LHCN-M2 (cell line): ENCODE results near the gene SLC17A5. TPM values are rescaled to one million over a fixed set of nuclear protein-coding genes. Genes with fewer than 3 reads are reported as not detected.
"Not testable (repeated sequence)": the region's sequence is repeated elsewhere in the genome, so short reads cannot be mapped to it uniquely, and the experiment has no call there.

ENCODE experiments used
- DNase-seq: peaks from one replicate; pipeline ENCODE4 v3.0.0-alpha.2; 2012; ENCODE audit warnings: low read depth
- total RNA-seq: library from RNA; depleted of rRNA; stranded (reverse); fragments of >200 nt; gene quantifications from 2 replicates; pipeline ENCODE4 v1.2.3, GENCODE V29; 2014; rRNA removed

Gene SLC17A5
- total RNA-seq, 1 experiment from 2014 or later: 15.7 TPM

- peak; percentile 81 for DNase-seq
Observed at GRCh38 chr6:73566954-73567591, 86.7 kb downstream of the SLC17A5 start.

DNA sequence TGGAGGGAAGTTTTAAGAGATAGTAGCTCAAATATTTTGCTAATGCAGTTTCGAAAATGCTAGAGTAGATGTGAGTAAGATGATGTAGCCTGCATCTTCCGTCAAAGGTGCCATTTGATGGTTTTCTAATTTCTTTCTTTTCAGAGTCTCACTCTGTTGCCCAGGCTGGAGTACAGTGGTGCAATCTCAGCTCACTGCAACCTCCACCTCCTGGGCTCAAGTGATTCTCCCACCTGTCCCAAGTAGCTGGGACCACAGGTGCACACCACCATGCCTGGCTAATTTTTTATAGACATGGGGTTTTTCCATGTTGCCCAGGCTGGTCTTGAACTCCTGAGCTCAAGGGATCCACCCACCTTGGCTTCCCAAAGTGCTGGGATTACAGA lies 87.3 kb downstream of the SLC17A5 start:
- DNase-seq: not testable (repeated sequence)

- DNase-seq: no peak
Observed at GRCh38 chr6:73565767-73566485, 87.9 kb downstream of the SLC17A5 start.

DNA sequence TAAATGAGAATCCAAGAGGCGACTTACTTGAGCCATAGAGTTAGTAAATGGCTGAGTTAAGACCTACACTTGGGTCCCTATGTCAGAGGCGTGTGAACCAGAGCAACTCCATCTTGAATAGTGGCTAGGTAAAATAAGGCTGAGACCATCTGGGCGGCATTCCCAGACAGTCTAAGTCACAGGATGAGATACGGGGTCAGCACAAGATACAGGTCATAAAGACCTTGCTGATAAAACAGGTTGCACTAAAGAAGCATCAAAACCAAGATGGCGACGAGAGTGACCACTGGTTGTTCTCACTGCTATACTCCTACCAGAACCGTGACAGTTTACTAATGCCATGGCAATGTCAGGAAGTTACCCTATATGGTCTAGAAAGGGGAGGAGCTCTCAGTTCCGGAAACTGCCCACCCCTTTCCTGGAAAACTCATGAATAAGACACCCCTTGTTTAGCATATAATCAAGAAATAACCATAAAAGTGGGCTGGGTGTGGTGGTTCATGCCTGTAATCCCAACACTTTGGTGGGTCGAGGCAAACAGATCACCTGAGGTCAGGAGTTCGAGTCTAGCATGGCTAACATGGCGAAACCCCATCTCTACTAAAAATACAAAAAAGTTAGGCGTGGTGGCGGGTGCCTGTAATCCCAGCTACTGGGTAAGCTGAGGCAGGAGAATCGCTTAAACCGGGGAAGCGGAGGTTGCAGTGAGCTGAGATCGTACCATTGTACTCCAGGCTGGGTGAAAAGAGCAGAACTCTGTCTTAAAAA lies 89.0 kb downstream of the SLC17A5 start:
- no peak for DNase-seq

GRCh38 chr6:73562558-73562957 lies 91.2 kb downstream of the SLC17A5 start:
- DNase-seq: no peak

DNA sequence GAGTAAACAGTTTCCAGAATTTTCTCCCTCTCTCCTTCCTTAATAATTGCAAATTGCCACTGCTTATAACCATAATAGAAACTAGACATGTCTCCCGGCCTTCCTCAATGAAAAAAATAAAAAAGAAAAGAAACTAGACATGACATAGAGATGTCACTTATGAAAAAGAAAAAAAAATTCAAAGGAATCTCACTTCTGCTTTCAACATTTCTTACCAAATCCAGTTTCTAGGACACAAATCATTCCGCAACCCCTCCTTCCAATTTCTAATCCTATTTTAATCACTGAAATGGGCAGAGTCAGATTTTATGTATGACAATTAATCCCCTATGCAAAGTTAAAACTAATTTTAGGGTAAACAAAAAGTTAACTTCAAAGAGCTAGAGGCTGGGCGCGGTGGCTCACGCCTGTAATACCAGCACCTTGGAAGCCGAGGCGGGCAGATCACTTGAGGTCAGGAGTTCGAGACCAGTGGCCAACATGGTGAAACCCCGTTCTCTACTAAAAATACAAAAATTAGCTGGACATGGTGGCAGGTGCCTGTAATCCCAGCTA lies 92.9 kb downstream of the SLC17A5 start:
- no peak for DNase-seq

- DNase-seq: no peak
Observed at GRCh38 chr6:73560182-73560732, 93.5 kb downstream of the SLC17A5 start.

DNA sequence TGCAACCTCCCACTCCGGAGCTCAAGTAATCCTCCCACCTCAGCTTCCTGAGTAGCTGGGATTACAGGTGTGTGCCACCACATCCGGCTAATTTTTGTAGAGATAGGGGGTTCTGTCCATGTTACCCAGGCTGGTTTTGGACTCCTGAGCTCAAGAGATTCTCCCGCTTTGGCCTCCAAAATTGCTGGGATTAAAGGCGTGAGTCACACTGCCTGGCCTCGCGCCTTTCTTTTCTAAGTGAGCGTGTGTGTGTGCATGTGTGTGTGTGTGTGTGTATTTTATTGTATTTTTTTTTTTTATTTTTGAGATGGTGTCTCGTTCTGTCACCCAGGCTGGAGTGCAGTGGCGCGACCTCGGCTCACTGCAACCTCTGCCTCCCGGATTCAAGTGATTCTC lies 94.4 kb downstream of the SLC17A5 start:
- not testable (repeated sequence) for DNase-seq

- DNase-seq: no peak
Observed at GRCh38 chr6:73558624-73559398, 95.0 kb downstream of the SLC17A5 start.

DNA sequence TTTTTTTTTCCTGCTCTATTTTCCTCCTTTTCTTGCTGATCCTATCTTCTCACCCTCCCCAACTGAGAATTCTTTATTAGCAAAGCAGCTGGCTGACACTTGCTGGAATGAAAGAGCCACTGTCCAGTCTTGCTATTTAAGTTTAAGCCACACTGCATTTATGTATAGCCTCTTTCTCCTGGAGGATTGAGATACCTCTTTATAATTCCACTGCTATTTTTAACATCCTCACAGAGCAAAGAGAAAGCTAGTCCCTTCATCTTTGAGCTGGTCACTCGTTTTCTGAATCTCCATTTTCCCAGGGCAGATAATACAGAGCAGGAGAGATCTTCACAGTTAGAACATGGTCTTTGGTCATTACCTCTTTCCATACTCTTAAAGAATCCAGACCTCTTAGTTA lies 97.0 kb downstream of the SLC17A5 start:
- DNase-seq: no peak

GRCh38 chr6:73555380-73555949 lies 98.3 kb downstream of the SLC17A5 start:
- DNase-seq: not testable (repeated sequence)

DNA sequence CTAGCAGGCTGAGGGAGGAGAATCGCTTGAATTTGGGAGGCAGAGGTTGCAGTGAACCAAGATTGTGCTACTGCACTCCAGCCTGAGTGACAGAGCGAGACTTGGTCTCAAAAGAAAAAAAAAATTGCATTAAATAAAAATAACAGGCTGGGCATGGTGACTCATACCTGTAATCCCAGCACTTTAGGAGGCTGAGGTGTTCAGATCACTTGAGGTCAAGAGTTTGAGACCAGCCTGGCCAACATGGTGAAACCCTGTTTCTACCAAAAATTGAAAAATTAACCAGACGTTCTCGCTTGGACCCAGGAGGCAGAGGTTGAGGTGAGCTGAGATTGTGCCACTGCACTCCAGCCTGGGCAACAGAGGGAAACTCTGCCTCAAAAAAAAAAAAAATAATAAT lies 102.7 kb downstream of the SLC17A5 start:
- DNase-seq: not testable (repeated sequence)

DNA sequence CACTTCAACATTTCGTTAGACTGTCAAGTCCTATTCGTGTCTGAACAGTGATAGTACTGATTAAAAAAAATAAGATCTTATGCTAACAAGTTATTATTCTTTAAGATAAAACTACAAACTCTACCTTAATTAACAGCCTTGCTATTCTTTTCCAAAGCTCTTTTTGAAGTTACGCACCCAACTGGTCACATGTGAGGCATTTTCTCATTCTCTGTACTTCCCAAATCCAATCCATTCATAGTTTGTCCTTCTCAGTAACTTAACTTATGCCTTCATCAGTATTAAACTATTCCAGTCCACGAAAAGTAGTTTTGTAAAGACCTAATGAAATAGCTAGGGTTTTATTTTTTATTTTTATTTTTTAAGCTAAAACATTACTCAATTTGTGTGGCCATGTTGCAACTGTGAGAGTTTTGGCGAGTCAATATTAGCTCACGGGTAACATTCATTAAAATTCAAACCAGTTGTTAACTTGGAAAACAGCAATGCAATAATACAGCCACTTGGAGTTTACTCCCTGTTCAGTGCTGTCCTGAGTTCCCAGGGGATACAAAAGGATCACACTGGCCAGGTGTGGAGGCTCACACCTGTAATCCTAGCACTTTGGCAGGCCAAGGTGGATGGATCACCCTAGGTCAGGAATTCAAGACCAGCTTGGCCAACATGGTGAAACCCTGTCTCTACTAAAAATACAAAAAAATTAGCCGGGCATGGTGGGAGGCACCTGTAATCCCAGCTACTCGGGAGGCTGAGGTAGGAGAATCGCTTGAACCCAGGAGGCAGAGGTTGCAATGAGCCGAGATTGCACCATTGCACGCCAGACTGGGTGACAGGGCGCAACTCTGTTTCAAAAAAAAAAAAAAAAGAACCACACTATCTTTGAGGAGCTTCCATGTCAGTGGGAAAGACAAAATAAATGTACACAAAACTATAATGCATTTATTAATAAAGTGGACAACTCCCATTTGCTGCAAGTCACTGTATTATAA lies 105.0 kb downstream of the SLC17A5 start:
- no peak for DNase-seq

DNA sequence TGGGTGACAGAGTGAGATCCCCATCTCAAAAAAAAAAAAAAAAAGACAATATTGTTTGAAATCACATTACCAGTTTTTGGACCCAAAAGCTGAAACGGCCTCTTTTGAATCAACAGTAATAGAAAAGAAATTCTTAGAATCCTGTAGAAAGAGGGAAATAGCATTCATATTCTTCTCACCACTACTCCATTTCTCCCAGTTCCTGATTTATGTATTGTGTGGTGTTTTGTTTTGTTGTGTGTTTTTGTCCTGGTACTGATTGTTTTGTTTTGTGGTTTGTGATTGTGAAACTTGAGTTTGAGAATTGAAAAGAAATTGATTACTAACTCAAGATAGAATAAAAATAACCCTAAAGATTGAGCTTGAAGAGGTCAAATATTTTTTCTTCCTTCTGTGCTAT lies 106.8 kb downstream of the SLC17A5 start:
- no peak for DNase-seq

Other genes with a start within 250 kb of the SLC17A5 start
- 15.0 and 16.7 TPM in 2 replicates for gene CGAS, start 201.7 kb downstream of the SLC17A5 start, total RNA-seq
- 26.1 and 26.2 TPM in 2 replicates for gene MTO1, start 192.3 kb downstream of the SLC17A5 start, total RNA-seq
- gene EEF1A1, start 133.0 kb downstream of the SLC17A5 start, total RNA-seq: 9,526 and 10,102 TPM in 2 replicates
- 54.2 and 64.8 TPM in 2 replicates for gene CD109, start 42.2 kb upstream of the SLC17A5 start, total RNA-seq